Liver (tissue), 3 donors: ENCODE results near the gene ACOT7.

ENCODE experiments used
- CTCF ChIP-seq: fragments of 150-350 bp; IDR thresholded peaks from 2 replicates; pipeline ENCODE4 v1.5.1; 2017; ENCODE audit warnings: improper control_type of control experiment, low read depth, low read length; ENCODE audit not compliant: missing input control
- GABPA ChIP-seq, 2 donors: IDR thresholded peaks in 1 of 2; conservative IDR thresholded peaks in 1 of 2; 2 replicates each; pipeline ENCODE4 v1.6.1; 2016; ENCODE audit warnings: antibody characterized with exemption in 2 of 2, mild to moderate bottlenecking in 1 of 2, moderate library complexity in 1 of 2
- MAX ChIP-seq: IDR thresholded peaks from 2 replicates; pipeline ENCODE4 v1.6.1; 2016; ENCODE audit warnings: antibody characterized with exemption
- NR2F2 ChIP-seq: IDR thresholded peaks from 2 replicates; pipeline ENCODE4 v1.6.1; 2016; ENCODE audit warnings: antibody characterized with exemption
- RAD21 ChIP-seq, 2 donors: IDR thresholded peaks; 2 replicates each; pipeline ENCODE4 v1.6.1; 2016; ENCODE audit warnings: antibody characterized with exemption in 2 of 2, mild to moderate bottlenecking in 2 of 2
- REST ChIP-seq: IDR thresholded peaks from 2 replicates; pipeline ENCODE4 v1.6.1; 2016; ENCODE audit warnings: antibody characterized with exemption, mild to moderate bottlenecking
- TAF1 ChIP-seq: conservative IDR thresholded peaks from 2 replicates; pipeline ENCODE4 v1.6.1; 2016; ENCODE audit warnings: antibody characterized with exemption, mild to moderate bottlenecking
- donor health status: healthy.
- donor health status: healthy.

- TF ChIP-seq CTCF = no peak
- TF ChIP-seq GABPA (IDR thresholded peaks at IDR 0.05 in 1 of 2, conservative IDR thresholded peaks at IDR 0.05 in 1 of 2) = no peak
- no peak for TF ChIP-seq MAX
- no peak for TF ChIP-seq REST
- no peak for TF ChIP-seq RAD21 (IDR thresholded peaks at IDR 0.05)
- no peak for TF ChIP-seq TAF1
- TF ChIP-seq NR2F2 = no peak
Observed at GRCh38 chr1:6235296-6235677, 158.3 kb downstream of the ACOT7 start.
